SK-N-SH (cell line): Measurements from ENCODE around the gene KLC1. TPM values are rescaled to one million over a fixed set of nuclear protein-coding genes. Genes with fewer than 3 reads are reported as not detected.

Source experiments
- CTCF ChIA-PET: fragments of 300-600, 350-600 bp; formaldehyde crosslinking; extraction: SDS; loops from one replicate; lab custom pipeline; 2021; lab: Yijun Ruan, JAX
- POLR2A ChIA-PET: fragments of 350-600 bp; sonication (Branson Sonifier 250); formaldehyde crosslinking; extraction: SDS; loops from one replicate; lab custom pipeline; 2020; ENCODE audit warnings: antibody characterized with exemption, inconsistent platforms; lab: Yijun Ruan, JAX
- DNase-seq: peaks from one replicate; pipeline ENCODE4 v3.0.0; 2012
- H2AFZ ChIP-seq: fragments of 200-600 bp; sonication (generic); 2 replicates; pipeline ENCODE4 v1.8.1; 2016; ENCODE audit warnings: antibody characterized with exemption, mild to moderate bottlenecking, low read depth
- H3F3A ChIP-seq: fragments of 200-600 bp; sonication (generic); replicated peaks from 2 replicates; pipeline ENCODE3; 2016; ENCODE audit warnings: antibody characterized with exemption, mild to moderate bottlenecking; ENCODE audit not compliant: insufficient read depth
- H3K27ac ChIP-seq, 2 experiments: fragments of 200-500 bp in 1 of 2; fragments of 200-600 bp in 1 of 2; sonication (Bioruptor generic) in 1 of 2; sonication (generic), shearing (Covaris generic) in 1 of 2; 2 replicates each; pipeline versions ENCODE4 v1.5.1 to v1.6.1; 2014 to 2016; ENCODE audit warnings: low read depth in 2 of 2, inconsistent platforms in 1 of 2, low read length in 1 of 2, mild to moderate bottlenecking in 1 of 2, mixed read lengths in 1 of 2
- H3K27me3 ChIP-seq: fragments of 200-600 bp; sonication (generic), shearing (Covaris generic); 2 replicates; pipeline ENCODE4 v1.6.1; 2016; ENCODE audit warnings: mixed run types; ENCODE audit not compliant: insufficient read depth
- H3K36me3 ChIP-seq, 2 experiments: fragments of 200-500 bp in 1 of 2; fragments of 200-600 bp in 1 of 2; sonication (Bioruptor generic) in 1 of 2; sonication (generic) in 1 of 2; replicated peaks in 1 of 2; 2 replicates each; pipeline versions ENCODE3 to v1.5.1; 2014 to 2016; ENCODE audit warnings: low read length in 1 of 2, mild to moderate bottlenecking in 1 of 2; ENCODE audit not compliant: insufficient read depth in 2 of 2, control insufficient read depth in 1 of 2
- H3K4me1 ChIP-seq, 2 experiments: fragments of 200-500 bp in 1 of 2; fragments of 200-600 bp in 1 of 2; sonication (Bioruptor generic) in 1 of 2; sonication (generic), shearing (Covaris generic) in 1 of 2; 2 replicates each; pipeline versions ENCODE4 v1.5.1 to v1.6.1; 2014 to 2016; ENCODE audit warnings: low read depth in 1 of 2, low read length in 1 of 2, mixed run types in 1 of 2; ENCODE audit not compliant: insufficient read depth in 2 of 2, control insufficient read depth in 1 of 2
- H3K4me2 ChIP-seq: fragments of 200-600 bp; sonication (generic), shearing (Covaris generic); 2 replicates; pipeline ENCODE4 v1.6.1; 2017; ENCODE audit warnings: mixed run types
- H3K4me3 ChIP-seq, 2 experiments: fragments of 200-500 bp in 1 of 2; fragments of 200-600 bp in 1 of 2; sonication (Bioruptor generic) in 1 of 2; sonication (generic), shearing (Covaris generic) in 1 of 2; 2 replicates each; pipeline versions ENCODE4 v1.5.1 to v1.8.1; 2014 to 2016; ENCODE audit warnings: low read depth in 2 of 2, inconsistent platforms in 1 of 2, low read length in 1 of 2, mild to moderate bottlenecking in 1 of 2, mixed read lengths in 1 of 2, moderate library complexity in 1 of 2
- H3K79me2 ChIP-seq: fragments of 200-600 bp; sonication (generic); 2 replicates; pipeline ENCODE4 v1.8.1; 2017; ENCODE audit warnings: mild to moderate bottlenecking; ENCODE audit not compliant: insufficient read depth
- H3K9ac ChIP-seq: fragments of 200-600 bp; sonication (generic); 2 replicates; pipeline ENCODE4 v1.6.1; 2017; ENCODE audit warnings: mixed run types
- H3K9me2 ChIP-seq: fragments of 200-600 bp; sonication (generic); 2 replicates; pipeline ENCODE4 v1.6.1; 2017; ENCODE audit warnings: mixed run types
- H3K9me3 ChIP-seq: fragments of 200-600 bp; sonication (generic); 2 replicates; pipeline ENCODE4 v1.6.1; 2017; ENCODE audit warnings: mixed run types, mild to moderate bottlenecking, moderate library complexity
- H4K20me1 ChIP-seq: fragments of 200-600 bp; sonication (generic); 2 replicates; pipeline ENCODE4 v1.6.1; 2017; ENCODE audit warnings: mild to moderate bottlenecking, mixed run types; ENCODE audit not compliant: insufficient read depth
- CTCF ChIP-seq: fragments of 200-600 bp; sonication (generic); IDR thresholded peaks from 2 replicates; pipeline ENCODE4 v1.6.1; 2017; ENCODE audit warnings: antibody characterized with exemption, mild to moderate bottlenecking, moderate library complexity
- EZH2phosphoT487 ChIP-seq: fragments of 200-600 bp; sonication (generic); IDR thresholded peaks from 2 replicates; pipeline ENCODE4 v1.6.1; 2017; ENCODE audit warnings: low read depth, mixed run types, mild to moderate bottlenecking, antibody characterized with exemption, moderate library complexity, borderline replicate concordance
- FOSL2 ChIP-seq: IDR thresholded peaks from 2 replicates; pipeline ENCODE4 v1.4.0; 2012; ENCODE audit warnings: low read depth, mild to moderate bottlenecking, moderate library complexity, borderline replicate concordance
- GABPA ChIP-seq: IDR thresholded peaks from 2 replicates; pipeline ENCODE4 v1.4.0; 2012; ENCODE audit warnings: low read depth, mild to moderate bottlenecking
- JUND ChIP-seq: IDR thresholded peaks from 2 replicates; pipeline ENCODE4 v1.4.0; 2012
- MXI1 ChIP-seq: IDR thresholded peaks from 2 replicates; pipeline ENCODE4 v1.6.1; 2012; ENCODE audit warnings: mild to moderate bottlenecking, low read depth, low read length, improper control_type of control experiment
- NFIC ChIP-seq: IDR thresholded peaks from 2 replicates; pipeline ENCODE4 v1.4.0; 2012; ENCODE audit warnings: borderline replicate concordance
- RXRA ChIP-seq: IDR thresholded peaks from 2 replicates; pipeline ENCODE4 v1.4.0; 2012; ENCODE audit warnings: low read depth, mild to moderate bottlenecking, borderline replicate concordance
- TEAD4 ChIP-seq: IDR thresholded peaks from 2 replicates; pipeline ENCODE4 v1.4.0; 2012; ENCODE audit warnings: mild to moderate bottlenecking, borderline replicate concordance; ENCODE audit not compliant: insufficient read depth
- WGBS: methylation state at CpG from one replicate; pipeline ENCODE4 v1.1.6; 2017; ENCODE audit warnings: low lambda C conversion rate; 5-methylcytosine and 5-hydroxymethylcytosine counted together
- polyA plus RNA-seq, 3 experiments: library from polyadenylated mRNA; depleted of rRNA; stranded (reverse); fragments of >200 nt; gene quantifications; 2 replicates each; pipeline ENCODE4 v1.2.3, GENCODE V29; 2012

The KLC1 gene
- polyA plus RNA-seq, 1 of the 3 experiments (the other 2 are of a cell fraction) = 308 TPM

GRCh38 chr14:103730490-103731035 is 101.6 kb downstream of the KLC1 start:
- no peaks in the 10 kb centered on the region for H3F3A ChIP-seq
- WGBS = 97% methylated on average over 10 of the region's 15 CpGs
- peak; percentile 58 for DNase-seq
- peaks cover 6% of the 10 kb centered on the region; the same call in 1 of the 2 replicates for H3K79me2 ChIP-seq
- H3K36me3 ChIP-seq = peaks cover 9 to 62% of the 10 kb centered on the region in 2 experiments
- no peak overlapping the region for H2AFZ ChIP-seq
- H4K20me1 ChIP-seq = no peaks in the 10 kb centered on the region
- TF ChIP-seq GABPA = no peak
- TF ChIP-seq CTCF = 0 out of 2 replicates have a peak, but pooled peaks have one; percentile 22
- H3K27me3 ChIP-seq = no peaks in the 10 kb centered on the region
- no peak overlapping the region for H3K4me3 ChIP-seq
- no peaks in the 10 kb centered on the region for H3K9me3 ChIP-seq
- ChIA-PET POLR2A (no interaction called here), CTCF (no interaction called here)
- H3K27ac ChIP-seq = no peak overlapping the region
- H3K4me2 ChIP-seq = no peak overlapping the region
- H3K9ac ChIP-seq = no peak overlapping the region
- H3K9me2 ChIP-seq = no peaks in the 10 kb centered on the region
- H3K4me1 ChIP-seq = no peaks in the 10 kb centered on the region

GRCh38 chr14:103731481-103731880 is 102.5 kb downstream of the KLC1 start:
- H3K9me3 ChIP-seq = no peaks in the 10 kb centered on the region
- H3K36me3 ChIP-seq = peaks cover 9 to 62% of the 10 kb centered on the region in 2 experiments
- no peak overlapping the region for H3K4me3 ChIP-seq
- POLR2A ChIA-PET = no interaction called here
- no peak overlapping the region for H3K27ac ChIP-seq
- no peaks in the 10 kb centered on the region for H3K79me2 ChIP-seq
- no peaks in the 10 kb centered on the region for H4K20me1 ChIP-seq
- H3K4me1 ChIP-seq = no peaks in the 10 kb centered on the region
- no peak for TF ChIP-seq JUND
- no peak for TF ChIP-seq NFIC
- no peak for TF ChIP-seq FOSL2
- TF ChIP-seq TEAD4 = no peak
- no peak for TF ChIP-seq GABPA
- TF ChIP-seq EZH2phosphoT487 = no peak
- TF ChIP-seq RXRA = no peak
- no peak for TF ChIP-seq MXI1
- TF ChIP-seq, all 33 proteins: peak for 0
- no peaks in the 10 kb centered on the region for H3K9me2 ChIP-seq
- H3K27me3 ChIP-seq = no peaks in the 10 kb centered on the region
- CTCF ChIA-PET = no interaction called here
- WGBS = 96% methylated on average over 12 of the region's 15 CpGs
- no peak overlapping the region for H2AFZ ChIP-seq
- no peak for DNase-seq
- H3K9ac ChIP-seq = no peak overlapping the region
- H3F3A ChIP-seq = no peaks in the 10 kb centered on the region
- H3K4me2 ChIP-seq = no peak overlapping the region
